GM18520 (cell line): Measurements from ENCODE around the gene PPP1R1C.
"Not testable (repeated sequence)": the region's sequence is repeated elsewhere in the genome, so short reads cannot be mapped to it uniquely, and the experiment has no call there.

Source experiments
- ATAC-seq: cut with Tn5 transposase; IDR thresholded peaks from one replicate; pipeline ENCODE4 v1.9.1; 2021; ENCODE audit not compliant: unreplicated experiment

PPP1R1C gene, protein sequence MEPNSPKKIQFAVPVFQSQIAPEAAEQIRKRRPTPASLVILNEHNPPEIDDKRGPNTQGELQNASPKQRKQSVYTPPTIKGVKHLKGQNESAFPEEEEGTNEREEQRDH

DNA sequence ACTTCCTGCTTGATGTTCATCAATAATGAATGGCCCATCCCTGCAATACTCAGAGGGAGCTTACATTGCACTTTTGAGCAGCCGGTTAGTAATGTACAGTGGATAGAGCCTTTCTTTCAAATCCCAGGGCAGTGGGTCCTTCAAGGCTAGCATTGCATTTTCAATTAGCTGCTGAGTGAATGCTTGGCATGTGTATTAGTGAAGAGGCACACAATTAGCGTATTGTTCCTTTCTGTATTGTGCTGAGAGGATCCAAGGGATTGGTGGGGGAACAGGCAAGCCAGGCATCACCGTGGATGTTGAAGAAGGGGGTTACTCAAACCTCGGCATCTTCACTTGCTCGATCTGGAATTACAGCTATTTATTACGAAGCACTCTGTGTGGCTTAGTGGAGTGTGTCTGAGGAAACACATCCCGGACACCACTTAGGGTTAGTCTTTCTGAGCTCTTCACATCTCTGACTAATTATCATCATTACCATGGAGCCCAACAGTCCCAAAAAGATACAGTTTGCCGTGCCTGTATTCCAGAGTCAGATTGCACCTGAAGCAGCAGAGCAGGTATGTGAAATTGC, at the start of gene PPP1R1C:
PPP1R1C (plus strand) TSS at position 222 of the 574 bp plus-strand sequence; CDS start at position 480, 258 bp downstream.
- ATAC-seq = no peak

DNA sequence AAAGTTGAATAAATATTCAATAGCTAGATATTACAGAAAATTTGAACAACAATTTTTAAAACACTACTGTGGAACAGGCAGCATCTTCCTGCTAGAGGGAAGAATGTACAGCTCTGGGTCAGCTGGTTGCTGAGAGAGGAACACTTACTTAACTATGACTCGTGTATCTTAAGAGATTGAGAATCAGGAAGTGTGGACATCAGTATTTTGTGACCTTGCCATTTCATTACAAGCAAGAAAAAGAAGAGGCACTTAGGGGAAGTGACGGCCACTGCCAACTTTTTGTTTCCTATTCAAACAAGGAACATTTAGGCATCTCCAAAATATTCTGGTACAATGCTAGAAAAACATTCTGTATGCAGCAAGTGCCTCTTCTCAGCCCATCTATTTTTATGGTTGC, 48.2 kb upstream of the PPP1R1C start:
- no peak for ATAC-seq

DNA sequence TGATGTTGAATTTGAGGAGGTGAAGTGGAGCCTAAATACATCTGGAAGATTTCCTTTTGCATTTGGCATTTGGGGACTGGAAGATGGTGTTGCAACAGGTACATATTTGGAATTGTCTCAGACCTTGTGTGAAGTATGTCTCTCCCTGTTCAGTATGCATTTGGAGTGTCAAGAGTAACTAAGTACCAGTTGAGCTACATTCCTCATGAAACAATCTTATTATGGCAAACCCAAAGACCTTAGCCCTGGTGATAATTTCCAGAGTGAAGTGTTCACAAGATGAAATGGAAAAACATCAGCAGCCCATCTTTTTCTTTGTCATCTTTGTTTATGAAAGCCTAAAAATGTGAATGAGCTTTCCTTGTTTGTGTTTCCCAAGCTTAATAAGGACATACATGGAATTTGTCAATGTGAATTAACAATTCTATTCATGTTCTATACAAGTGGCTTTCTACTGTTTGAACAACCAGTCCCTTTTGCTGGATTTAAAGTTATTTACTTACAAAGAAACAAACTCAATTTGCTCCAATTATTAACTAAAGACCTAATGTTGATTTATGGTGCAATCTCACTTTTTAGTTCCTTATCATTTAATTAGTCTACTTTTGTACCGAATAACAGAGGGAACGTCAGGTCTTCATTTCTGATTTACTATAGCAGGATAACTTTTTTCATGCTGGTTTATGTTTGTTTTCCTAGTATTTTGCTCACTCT, 42.1 kb upstream of the PPP1R1C start:
- ATAC-seq = no peak

DNA sequence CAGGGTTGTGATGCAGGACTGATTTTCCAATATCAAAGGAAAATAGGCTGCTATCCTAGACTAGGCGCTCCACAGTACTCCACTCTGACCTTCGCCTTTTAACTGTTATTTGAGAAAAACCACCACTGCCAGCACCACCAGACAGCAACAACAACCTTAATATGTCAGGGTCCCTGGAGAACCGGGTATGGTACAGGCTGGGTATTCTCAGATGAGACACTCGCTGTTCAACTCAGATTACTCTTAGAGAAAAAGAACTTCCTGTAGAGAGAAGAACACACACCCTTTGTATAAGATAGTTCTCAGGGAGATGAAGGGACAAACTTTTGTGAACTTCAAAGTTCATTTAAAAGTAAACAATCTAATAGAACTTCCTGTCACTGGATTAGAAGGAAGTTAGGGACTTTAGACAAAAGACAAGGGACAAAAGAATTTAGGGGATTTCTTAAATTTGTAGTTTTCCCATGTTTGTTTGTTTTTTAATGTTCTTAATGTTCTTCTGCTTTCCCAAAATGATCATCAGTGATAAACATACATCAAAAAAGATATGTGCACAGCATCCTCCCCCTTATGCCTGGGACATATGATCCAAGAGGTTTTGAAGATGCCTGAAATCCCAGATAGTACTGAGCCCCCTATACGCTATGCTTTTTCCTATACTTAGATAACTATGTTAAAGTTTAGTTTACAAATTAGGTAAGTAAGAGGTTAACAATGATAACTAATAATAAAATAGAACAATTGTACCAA, 41.3 kb upstream of the PPP1R1C start:
- no peak for ATAC-seq

DNA sequence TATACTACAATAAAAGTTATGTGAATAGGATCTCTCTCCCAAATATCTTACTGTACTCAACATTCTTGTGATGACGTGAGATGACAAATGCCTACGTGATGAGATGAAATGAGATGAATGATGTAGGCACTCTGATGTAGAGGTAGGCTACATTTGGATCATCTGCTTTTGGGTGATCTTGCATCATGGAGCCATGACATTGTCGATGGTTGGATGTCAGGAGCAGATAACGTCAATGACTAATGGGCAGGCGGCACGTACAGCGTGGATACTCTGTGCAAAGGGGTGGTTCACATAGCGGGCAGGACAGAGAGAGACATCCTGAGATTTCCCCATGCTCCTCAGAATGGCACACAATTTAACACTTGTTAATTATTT, 40.8 kb upstream of the PPP1R1C start:
- ATAC-seq = no peak

DNA sequence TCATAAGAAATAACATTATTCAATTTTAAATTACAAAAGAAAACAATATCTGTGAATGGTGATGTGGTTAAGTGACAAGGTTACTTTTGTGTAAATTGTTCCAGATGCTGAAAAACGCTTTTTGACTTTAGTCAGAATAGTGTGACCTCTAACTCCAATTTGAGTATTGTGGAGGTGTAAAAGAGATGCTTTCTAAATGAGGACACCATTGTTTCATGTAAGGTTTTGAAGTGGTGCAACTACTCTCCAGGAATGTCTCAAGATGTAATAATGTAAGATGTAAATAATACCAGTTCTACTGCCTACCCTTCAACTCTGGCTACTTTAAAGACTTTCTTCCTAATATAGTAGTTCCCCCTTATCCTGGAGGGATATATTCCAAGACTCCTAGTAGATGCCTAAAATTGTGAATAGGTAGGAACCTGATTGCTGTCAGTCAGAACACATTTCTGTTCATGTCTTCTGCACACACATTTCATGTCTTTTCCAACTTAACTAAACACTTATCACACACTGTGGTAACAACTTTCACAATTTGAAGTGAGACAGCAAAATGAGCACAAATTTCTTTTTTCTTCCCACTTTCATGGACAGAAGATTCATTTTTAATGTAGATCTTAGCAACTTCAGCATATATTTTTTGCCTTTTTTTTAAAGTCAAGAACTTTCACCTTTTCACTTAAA, 39.1 kb upstream of the PPP1R1C start:
- ATAC-seq = no peak

DNA sequence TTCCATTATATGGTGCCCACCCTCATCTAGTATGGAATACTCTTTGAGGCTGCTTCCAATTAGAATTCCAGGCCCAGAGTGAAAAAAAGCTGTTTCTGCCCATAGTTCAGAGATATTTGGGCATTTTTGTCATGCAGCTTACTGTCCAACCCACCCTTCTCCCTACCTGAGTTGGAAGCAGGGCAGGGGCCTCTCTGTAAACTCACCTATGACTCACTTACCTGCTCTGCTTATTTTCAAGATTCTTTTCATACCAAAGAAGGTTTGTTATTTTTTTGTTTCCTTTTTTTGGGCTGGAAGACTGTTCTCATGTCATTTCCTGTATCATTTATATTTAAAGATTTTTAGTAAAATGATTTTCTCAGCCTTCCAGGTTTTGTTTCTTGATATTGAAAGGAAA, 38.4 kb upstream of the PPP1R1C start:
- ATAC-seq = no peak

DNA sequence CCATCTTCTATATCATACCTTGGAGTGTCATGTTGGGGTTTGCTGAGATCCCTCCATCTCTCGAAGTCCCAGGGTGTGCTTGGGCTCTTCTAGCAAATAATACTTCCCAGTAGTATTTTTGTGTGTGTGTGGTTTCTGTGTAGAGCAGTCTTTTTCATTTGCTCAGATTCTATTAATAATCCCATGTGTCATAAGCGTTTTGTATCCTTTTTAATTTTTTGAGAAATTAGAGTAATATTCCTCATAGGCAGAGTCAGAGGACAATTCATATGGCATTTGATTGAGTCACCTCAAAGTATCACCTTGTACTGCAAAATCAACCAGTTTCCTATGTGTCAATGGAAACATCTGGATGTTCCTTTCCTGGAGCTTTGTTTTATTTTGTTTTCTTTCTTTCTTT, 37.4 kb upstream of the PPP1R1C start:
- no peak for ATAC-seq

DNA sequence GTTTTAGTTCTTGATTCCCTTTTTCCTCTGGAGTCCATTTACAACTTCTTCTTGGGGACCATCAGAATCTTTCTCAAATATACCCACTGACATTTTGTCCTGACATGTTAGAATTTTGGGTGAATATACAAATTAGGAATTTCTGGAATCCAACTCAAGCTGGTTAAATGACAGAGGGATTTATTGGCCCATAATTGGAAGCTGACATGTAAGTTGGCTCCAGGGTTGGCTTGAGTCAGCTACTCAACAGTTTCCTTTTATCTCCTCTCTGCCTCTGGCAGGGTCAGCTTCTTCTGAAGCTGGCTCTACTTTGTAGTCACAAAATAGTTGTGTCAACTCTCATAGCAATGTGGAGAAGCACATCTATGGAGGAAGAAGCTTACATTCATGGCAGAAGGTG, 36.6 kb upstream of the PPP1R1C start:
- ATAC-seq = no peak

DNA sequence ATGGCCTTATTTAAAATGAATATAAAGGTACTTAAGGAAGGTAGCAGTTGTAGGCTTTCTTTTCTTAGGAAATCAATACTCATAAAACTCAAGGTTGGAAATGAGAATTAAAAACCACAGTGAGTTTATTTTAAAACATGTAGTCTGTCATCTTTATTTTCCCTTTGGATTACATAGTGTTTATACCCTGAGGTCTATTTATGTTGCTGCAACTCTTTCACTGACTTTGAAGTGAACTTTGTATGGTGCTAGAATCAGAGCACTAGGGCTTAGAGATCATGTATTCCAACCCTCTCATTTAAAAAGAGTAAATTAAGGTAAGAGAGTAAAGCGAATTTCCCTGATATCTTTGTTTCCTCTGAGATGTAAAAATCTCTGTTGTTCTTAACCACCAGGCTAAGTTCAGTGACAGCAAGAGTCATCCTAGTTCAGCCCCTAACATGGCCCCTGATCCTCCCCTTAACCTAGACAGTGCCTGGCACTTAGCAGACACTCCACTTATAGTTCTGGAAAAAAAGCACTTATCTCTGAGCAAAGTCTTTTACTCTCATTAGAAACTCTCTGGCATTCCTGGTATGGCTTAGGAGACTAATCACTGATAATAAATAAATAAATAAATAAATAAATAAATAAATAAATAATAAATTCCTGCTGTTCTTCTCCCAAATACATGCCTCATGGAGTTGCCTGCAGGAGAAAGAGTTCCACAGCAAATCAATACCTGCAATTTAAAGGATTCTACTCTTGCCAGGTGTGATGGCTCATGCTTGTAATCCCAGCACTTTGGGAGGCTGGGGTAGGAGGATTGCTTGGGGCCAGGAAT, 33.0 kb upstream of the PPP1R1C start:
- no peak for ATAC-seq

DNA sequence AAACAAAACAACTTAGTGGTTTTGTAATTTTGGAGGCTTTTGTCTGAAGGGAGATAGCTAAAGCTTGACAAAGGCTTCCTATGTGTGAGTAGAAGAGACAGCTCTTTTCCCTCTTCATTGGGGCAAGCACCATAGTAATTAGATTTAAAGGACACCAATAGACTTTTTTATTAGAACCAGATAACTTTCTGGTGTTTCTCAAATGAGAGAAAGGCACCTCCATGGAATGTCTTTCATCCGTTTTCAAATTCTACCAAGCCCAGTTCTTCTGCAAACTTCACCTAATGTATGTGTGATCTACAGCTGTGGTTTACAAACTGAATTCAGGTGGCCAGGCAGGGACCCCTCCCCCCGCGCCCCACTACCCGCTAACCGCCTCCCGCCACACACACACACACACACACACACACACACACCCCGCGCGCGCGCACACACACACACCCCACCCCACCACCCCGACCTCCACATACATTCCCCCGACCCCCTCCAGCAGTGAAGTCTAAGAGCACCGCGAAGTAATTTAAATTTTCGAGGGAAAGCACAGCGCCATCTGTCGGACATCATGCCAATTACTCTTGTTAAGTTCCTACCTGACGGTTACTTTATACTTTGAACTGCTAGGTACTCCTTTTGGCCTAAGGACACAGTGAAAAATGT, 31.6 kb upstream of the PPP1R1C start:
- peak; percentile 44 for ATAC-seq

DNA sequence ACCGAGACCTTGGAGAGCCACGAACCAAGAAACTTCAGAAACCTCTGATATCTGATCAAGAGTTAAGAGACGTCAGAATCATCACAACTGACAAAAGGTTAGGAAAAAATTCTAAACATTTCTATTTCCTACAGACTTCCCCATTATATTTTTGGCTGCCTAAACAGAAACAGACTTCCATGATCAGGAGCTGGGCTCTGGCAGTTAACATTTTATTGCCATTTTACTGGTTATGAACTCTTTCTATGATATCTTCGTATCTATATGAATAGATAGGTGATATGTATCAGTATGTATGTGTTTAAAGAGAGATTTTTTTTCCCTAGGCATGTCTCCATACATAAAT, 31.1 kb upstream of the PPP1R1C start:
- peak; percentile 13 for ATAC-seq

DNA sequence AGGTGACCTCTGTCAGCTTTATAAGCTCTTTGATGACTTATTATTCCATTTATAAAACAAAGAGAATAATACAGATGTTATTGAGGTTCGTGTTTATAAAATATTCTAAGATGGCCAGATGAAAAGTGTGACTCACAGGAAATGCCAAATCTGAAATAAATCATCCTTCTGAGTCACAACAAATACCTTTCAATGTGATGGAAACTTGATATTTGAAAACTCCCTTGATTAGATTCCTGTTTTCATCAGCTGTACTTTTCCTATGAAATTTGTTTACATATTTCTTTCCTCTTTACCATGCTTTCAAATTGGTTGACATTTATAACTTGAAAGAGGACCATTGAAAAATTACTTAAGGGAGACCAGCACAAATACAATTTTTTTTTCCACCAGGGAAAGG, 30.6 kb upstream of the PPP1R1C start:
- ATAC-seq = no peak

DNA sequence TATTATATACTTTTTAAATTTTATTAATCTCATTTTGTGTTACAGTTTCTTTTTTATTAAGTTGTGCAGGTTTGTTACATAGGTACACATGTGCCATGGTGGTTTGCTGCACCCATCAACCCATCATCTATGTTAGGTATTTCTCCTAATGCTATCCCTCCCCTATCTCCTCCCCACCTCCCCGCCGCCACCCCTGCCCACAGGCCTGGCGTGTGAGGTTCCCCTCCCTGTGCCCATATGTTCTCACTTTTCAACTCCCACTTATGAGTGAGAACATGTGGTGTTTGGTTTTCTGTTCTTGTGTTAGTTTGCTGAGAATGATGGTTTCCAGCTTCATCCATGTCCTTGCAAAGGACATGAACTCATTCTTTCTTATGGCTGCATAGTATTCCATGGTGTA, 29.8 kb upstream of the PPP1R1C start:
- ATAC-seq = not testable (repeated sequence)

DNA sequence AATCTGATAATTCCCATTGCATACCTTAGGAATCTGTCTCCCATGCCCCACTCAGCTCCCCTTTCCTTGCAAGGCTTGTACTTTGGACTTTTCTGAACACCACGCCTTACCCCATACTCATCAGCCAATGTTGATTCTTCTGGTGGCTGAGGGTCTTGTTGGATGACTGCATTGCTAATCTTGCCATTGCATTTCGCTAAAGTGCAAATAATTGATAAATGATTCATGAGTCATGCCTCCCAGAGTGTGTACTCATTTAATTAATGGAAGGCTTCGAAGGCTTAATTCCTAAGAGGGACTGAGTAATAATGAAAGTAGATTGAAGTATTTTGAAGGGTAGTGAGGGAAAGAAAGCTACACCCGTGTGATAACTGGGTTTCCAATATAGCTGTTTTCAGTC, 28.0 kb upstream of the PPP1R1C start:
- ATAC-seq = no peak

DNA sequence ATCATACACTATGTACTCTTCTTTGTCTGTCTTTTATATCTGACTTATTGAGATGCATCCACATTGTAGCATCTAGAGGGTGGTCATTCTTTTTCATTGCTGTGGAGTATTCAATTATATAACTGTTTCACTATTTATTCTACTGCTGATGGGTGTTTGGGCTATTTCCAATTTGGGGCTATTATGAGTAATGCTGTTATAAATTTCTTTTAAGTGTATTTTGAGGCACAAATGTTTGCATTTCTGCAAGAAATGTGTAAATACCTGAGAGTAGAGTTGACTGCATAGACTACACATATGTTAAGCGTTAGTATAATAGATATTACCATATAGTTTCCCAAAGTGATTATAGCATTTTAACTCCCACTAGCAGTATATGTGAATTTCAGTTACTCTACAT, 26.9 kb upstream of the PPP1R1C start:
- ATAC-seq = no peak

DNA sequence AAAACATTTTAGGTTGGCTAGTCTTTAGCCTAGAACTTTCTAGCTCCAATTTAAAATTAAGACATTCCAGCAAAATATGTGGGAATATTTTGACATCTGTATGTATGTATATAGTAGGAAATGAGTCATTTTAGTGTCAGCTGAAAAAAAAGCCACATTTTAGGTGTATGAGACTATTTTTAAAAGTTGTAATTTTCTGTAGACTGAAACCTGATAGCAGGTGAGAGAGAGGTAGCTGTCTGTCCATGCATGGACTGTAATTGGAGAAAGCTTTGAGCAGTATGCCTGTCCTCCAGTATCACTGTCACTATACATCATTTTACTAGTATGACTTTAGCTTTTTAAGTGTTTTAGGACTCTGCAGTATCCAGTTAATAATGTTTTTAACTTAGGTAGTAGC, 26.1 kb upstream of the PPP1R1C start:
- no peak for ATAC-seq

DNA sequence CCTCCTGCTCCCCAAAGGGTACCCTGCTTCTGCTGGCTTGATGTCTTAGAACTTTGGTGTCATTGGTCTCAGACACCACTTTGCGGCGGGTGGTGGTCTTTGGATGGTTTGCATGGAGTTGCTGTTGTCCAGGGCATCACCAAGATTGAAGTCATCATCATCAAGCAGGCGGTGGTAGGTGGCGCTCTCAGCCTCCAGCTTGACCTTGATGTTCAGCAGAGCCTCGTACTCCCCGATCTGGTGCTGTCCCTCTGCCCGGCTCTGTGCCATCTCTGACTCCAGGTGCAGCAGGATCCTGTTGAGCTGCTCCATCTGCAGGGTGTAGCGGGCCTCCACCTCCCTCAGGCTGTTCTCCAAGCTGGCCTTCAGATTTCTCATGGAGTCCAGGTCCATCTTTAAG, 24.5 kb upstream of the PPP1R1C start:
- ATAC-seq = not testable (repeated sequence)

DNA sequence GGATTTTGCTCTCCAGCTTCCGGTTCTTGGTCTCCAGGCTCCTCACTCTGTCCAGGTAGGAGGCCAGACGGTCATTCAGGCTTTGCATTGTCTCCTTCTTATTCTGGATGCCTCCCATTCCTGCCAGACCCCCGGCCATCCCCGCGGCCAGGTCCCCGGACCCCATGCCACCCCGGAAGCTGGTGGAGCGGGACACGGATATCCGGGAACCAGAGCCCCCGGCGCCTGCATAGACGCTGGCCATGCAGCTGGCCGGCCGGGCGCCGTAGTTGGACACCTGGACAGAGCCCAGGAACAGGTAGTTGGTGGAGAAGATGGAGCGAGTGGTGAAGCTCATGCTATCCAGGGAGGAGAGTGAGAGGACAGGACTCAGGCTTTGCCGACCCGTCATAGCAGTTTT, 23.5 kb upstream of the PPP1R1C start:
- no peak for ATAC-seq

DNA sequence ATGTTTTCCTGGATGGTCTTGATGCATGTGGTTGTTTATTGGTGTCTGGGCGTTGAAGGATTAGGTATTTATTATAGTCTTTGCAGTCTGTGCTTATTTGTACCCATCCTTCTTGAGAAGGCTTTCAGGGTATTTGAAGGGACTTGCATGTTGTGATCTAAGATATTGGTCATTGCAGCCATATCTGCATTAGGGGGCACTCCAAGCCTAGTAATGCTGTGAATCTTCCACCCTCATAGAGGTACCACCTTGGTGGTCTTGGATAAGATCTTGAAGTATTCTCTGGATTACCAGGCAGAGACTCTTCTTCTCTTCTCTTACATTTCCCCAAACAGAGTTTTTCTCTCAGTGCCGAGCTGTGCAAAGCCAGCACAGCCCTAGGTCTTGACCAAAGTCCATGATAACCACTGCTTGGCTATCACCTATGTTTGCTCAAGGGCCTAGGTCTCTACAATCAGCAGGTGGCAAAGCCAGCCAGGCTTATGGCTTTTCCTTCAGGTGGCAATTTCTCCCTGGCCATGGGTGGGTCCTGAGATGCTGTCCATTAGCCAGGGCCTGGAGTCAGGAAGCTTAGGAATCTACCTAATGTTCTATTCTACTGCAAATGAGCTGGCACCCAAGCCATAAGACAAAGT, 15.4 kb upstream of the PPP1R1C start:
- no peak for ATAC-seq
